ENCODE data around the gene SORD.
"Not testable (repeated sequence)": the region's sequence is repeated elsewhere in the genome, so short reads cannot be mapped to it uniquely, and the experiment has no call there.

Gene SORD

GRCh38 chr15:45100884-45101625 lies 78.1 kb downstream of the SORD start:
- no peak for DNase-seq

GRCh38 chr15:45101749-45102148 lies 78.8 kb downstream of the SORD start:
- no peak for DNase-seq

GRCh38 chr15:45102226-45102625 lies 79.2 kb downstream of the SORD start:
- no peak for DNase-seq

- DNase-seq, result not testable (repeated sequence)
Measured at GRCh38 chr15:45104170-45104569, 81.2 kb downstream of the SORD start.

DNA sequence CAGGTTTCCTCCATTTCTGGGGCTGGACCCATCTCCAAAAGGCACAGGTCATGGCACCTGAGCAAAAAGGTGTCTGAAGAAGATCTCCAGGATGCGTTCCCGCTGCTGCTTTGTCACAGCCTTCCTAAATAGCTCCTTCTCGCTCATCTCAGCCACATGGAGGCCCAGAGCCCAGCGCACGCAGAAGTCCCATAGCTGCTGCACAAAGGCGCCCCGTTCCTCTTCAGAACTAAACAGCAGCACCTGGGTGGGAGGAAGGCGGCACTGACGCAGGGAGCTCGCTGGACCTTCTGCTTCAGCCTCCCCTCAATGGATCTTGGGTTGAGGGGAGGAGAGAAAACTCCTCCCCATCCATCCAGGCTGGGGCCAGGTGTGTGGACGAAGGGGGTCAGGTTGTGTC lies 82.6 kb downstream of the SORD start:
- no peak for DNase-seq

- no peak for DNase-seq
Measured at GRCh38 chr15:45106002-45106790, 83.2 kb downstream of the SORD start.

- DNase-seq, result no peak
Measured at GRCh38 chr15:45107941-45108630, 85.1 kb downstream of the SORD start.

GRCh38 chr15:45110256-45110820 lies 87.3 kb downstream of the SORD start:
- DNase-seq, result no peak

DNA sequence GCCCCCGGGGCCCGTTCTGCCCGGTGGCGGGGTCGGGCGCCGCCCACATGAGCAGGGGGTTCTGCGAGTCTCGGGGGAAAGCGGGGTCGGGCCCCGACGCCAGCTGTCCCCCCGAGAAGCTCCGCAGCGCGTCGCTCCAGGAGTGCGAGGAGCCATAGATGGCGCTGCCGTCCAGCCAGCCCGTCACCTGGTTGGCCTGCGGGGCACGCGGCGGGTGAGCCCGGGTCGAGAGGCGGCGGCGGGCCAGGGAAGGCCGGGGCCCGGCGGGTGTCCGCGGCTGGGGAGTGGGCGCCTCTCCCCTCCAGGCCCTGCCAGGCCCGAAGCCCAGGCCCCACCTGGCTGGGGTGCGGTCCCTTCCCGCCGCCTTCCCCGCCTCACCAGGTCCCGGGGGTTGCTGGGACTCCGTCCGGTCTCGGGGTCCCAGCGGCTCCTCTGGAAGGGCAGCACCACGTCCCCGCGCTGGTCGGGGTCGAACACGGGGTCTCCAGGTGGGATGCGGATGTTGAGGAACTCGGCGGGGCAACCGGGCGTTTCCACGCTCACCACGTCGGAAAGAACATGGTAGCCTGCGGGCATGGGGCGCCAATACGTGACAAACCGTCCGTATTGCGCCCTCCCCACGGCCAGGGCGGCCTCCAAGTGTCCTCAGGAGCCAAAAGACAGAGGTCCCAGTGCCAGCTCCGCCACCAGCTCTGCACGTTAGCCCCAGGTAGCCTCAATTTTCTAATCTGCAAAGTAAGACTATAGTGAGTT lies 88.6 kb downstream of the SORD start:
- no peak for DNase-seq

DNA sequence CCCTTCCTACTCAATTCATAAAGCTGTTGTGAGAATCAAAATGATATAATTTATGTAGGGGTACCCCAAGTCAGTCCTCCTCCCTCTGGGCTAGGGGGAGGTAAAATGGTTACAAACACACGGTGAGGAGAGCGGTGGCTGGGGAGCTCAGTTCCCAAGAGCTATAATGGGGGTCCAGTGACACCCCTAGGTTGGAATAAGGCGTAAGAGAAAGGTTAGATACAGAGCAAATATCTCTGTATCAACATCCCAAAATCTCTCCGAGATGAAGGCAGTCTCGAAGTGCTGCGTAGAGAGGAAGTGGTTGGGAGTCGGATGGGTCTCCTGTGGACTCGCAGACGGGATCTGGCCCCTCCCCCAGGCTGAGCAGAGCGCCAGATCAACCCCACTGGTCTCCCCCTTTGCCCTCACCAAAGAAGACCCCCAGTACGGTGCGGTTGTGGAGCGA lies 89.2 kb downstream of the SORD start:
- no peak for DNase-seq

DNA sequence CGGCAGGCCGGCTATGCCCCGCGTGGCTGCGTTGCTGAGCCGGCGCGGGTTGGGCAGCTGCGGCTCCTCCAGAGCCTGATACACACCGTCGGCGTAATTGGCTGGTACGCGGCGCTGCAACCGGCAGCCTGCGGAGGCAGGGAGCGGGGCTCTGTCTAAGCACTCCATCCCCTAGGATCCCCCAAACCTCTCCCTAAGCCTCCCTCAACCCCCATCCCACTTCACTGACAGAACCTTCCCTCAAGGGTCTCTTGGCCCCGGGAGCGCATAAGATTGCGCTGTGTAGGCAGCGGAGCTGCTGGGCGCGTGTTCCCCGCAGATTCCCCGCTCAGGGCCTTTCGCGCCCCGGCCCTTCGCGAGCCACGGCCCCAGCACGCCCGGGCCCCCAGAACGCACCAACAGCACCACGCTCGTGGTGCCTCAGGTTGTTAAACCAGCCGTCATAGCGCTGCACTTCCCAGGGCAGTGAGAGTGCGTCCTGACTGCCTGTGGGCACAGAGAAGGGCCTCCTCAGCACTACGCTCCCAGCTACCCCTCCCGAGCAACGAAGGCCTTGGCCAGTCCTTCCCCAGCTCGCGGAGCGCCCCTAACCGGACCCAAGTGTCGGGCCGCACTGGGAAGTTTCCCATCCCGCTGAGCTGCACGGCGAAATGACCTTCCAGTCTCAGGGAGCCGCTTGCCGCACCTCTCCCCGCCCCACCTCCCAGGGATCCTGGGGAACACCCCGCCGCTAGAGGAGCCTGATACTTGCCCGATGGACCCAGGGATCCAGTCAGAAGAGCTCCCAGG lies 89.8 kb downstream of the SORD start:
- no peak for DNase-seq

DNA sequence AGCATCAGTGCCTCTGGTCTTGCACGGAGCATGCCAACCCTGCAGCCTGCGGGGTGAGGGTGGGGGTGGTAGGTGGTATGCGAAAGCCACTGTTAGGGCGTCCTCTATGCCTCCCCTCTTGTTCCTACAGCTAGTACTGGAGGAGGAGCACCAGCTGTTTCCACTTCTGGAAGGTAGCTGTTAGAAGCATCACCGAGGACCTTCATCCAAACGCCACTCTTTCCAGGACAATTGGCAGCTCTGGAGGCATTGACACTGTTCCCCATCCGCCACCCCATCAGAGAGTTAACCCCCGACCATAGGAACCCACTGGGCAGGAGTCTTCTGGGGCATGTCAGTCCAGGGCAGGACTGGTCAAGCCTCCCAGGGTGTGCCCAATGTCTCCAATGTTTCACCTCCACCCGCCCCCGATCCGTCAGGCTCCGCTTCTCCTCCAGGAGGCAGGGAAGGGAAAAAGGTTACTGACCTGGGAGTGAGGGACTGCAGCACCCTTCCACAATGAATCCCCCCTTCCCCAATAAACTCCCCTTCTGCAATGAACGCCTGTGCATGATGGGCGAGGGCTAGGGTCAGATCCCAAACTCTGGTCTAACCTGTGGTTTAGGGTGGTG lies 90.5 kb downstream of the SORD start:
- DNase-seq, result no peak

- DNase-seq, result no peak
Measured at GRCh38 chr15:45114076-45114750, 91.2 kb downstream of the SORD start, which contains the start of the genes DUOX2 and DUOXA2. TSS of gene DUOX2 (minus strand) at chr15:45114172. CDS start at chr15:45113411, 761 bp downstream. TSS of gene DUOXA2 (plus strand) at chr15:45114326. CDS start at chr15:45114606, 280 bp downstream.

GRCh38 chr15:45114751-45115085 lies 91.7 kb downstream of the SORD start:
- no peak for DNase-seq

GRCh38 chr15:45115312-45115820 lies 92.4 kb downstream of the SORD start:
- DNase-seq, result no peak

DNA sequence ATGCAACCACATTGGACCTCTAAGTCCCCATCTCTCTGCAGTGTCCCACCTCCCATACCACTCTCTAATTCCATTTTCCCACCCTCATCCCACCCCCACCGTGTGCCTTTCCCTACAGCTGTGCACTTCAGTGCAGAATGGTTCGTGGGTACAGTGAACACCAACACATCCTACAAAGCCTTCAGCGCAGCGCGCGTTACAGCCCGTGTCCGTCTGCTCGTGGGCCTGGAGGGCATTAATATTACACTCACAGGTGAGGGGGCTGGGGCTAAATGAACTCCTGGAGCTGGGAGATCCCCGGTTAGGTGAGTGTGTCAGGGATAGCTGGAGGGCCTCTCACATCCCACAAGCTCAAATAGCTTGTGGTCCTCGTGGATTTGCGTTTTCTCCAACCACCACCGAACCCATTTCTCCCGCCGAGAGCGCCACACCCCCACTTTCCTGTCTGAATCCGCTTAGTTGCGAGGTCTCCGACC lies 93.0 kb downstream of the SORD start:
- DNase-seq, result no peak

- no peak for DNase-seq
Measured at GRCh38 chr15:45116482-45117307, 93.7 kb downstream of the SORD start.

DNA sequence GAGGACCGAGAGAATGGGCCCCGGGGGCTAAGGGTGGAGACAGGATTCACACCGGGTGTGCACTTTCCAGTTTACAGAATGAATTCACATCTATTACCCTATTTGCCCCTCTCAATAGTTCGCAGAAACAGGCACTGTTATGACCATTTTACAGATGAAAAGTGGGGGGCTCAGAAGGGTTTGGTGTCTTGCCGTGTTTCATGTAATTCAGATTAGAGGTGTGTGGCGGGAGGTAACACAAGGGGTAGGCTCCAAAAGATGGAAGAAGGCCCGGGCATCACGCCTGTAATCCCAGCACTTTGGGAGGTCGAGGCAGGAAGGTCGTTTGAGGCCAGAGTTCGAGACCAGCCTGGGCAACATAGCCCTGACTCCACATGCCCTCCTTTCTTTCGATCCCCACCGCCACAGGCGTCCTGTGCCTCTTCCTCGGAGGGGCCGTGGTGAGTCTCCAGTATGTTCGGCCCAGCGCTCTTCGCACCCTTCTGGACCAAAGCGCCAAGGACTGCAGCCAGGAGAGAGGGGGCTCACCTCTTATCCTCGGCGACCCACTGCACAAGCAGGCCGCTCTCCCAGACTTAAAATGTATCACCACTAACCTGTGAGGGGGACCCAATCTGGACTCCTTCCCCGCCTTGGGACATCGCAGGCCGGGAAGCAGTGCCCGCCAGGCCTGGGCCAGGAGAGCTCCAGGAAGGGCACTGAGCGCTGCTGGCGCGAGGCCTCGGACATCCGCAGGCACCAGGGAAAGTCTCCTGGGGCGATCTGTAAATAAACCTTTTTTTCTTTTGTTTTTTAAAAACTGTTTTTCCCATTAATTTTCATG lies 94.5 kb downstream of the SORD start:
- no peak for DNase-seq

Data from GF-D8 (cell line).